Loucy (cell line): ENCODE data around the gene HIGD1C.
A peak's percentile ranks its signal among the peaks of the same experiment; 100 is the strongest.

Experiments
- H2AFZ ChIP-seq: fragments of 200-600 bp; sonication (generic); 2 replicates; pipeline ENCODE4 v1.6.0; 2016; ENCODE audit warnings: antibody characterized with exemption, mild to moderate bottlenecking, low read length, moderate library complexity
- H3F3A ChIP-seq: fragments of 200-600 bp; 2 replicates; pipeline ENCODE4 v1.6.0; 2016; ENCODE audit warnings: antibody characterized with exemption, low read depth, mild to moderate bottlenecking
- H3K27me3 ChIP-seq: fragments of 200-600 bp; sonication (generic); 2 replicates; pipeline ENCODE4 v1.6.1; 2014; ENCODE audit warnings: low read length, mild to moderate bottlenecking; ENCODE audit not compliant: insufficient read depth, poor library complexity, severe bottlenecking
- H3K36me3 ChIP-seq: fragments of 200-600 bp; sonication (generic); 2 replicates; pipeline ENCODE4 v1.6.1; 2016; ENCODE audit warnings: low read length; ENCODE audit not compliant: insufficient read depth
- H3K4me1 ChIP-seq: fragments of 200-600 bp; sonication (generic); 2 replicates; pipeline ENCODE4 v1.5.1; 2014; ENCODE audit warnings: low read length, mild to moderate bottlenecking; ENCODE audit not compliant: insufficient read depth, poor library complexity, severe bottlenecking
- H3K4me2 ChIP-seq: fragments of 200-600 bp; sonication (generic); 2 replicates; pipeline ENCODE4 v1.6.0; 2014; ENCODE audit warnings: antibody characterized with exemption, low read length, low read depth, mild to moderate bottlenecking; ENCODE audit not compliant: poor library complexity, severe bottlenecking
- H3K4me3 ChIP-seq: fragments of 200-600 bp; sonication (generic); 2 replicates; pipeline ENCODE4 v1.5.1; 2014; ENCODE audit warnings: low read length, mild to moderate bottlenecking, mixed read lengths; ENCODE audit not compliant: poor library complexity, severe bottlenecking
- H3K79me2 ChIP-seq: fragments of 200-600 bp; sonication (generic); 2 replicates; pipeline ENCODE4 v1.6.1; 2014; ENCODE audit warnings: low read length; ENCODE audit not compliant: insufficient read depth
- H3K9ac ChIP-seq: fragments of 200-600 bp; sonication (generic); 2 replicates; pipeline ENCODE4 v1.6.0; 2014; ENCODE audit warnings: mild to moderate bottlenecking, low read depth, low read length, moderate library complexity; ENCODE audit not compliant: poor library complexity, severe bottlenecking
- H3K9me2 ChIP-seq: fragments of 200-600 bp; sonication (generic); replicated peaks from 2 replicates; pipeline ENCODE4 v1.6.1; 2016; ENCODE audit warnings: low read depth, low read length, mixed read lengths
- H3K9me3 ChIP-seq: fragments of 200-600 bp; sonication (generic); 2 replicates; pipeline ENCODE4 v1.6.1; 2014; ENCODE audit warnings: mild to moderate bottlenecking, antibody characterized with exemption, low read length, low read depth; ENCODE audit not compliant: insufficient read depth
- H4K20me1 ChIP-seq: fragments of 200-600 bp; sonication (generic); 2 replicates; pipeline ENCODE4 v1.6.0; 2014; ENCODE audit warnings: antibody characterized with exemption, low read length, mild to moderate bottlenecking; ENCODE audit not compliant: insufficient read depth, poor library complexity, severe bottlenecking
- CTCF ChIP-seq: fragments of 200-600 bp; sonication (generic); conservative IDR thresholded peaks from 2 replicates; pipeline ENCODE4 v1.5.1; 2014; ENCODE audit warnings: mild to moderate bottlenecking, antibody characterized with exemption, low read length
- EZH2phosphoT487 ChIP-seq: fragments of 200-600 bp; IDR thresholded peaks from 2 replicates; pipeline ENCODE4 v1.6.1; 2018; ENCODE audit warnings: antibody characterized with exemption, mild to moderate bottlenecking, moderate library complexity, borderline replicate concordance

HIGD1C gene

GRCh38 chr12:50922820-50923219 is 29.5 kb upstream of the HIGD1C start:
- Histone ChIP-seq H2AFZ (peak overlapping the region; percentile 69), H3K4me3 (no peak overlapping the region), H3K4me2 (peak overlapping the region; percentile 98), H4K20me1 (peaks cover 6% of the 10 kb centered on the region), H3K4me1 (peaks cover 40% of the 10 kb centered on the region), H3F3A (no peaks in the 10 kb centered on the region), H3K36me3 (no peaks in the 10 kb centered on the region), H3K9me3 (no peaks in the 10 kb centered on the region; the same call in 1 of the 2 replicates), H3K9ac (peak overlapping the region; percentile 38), H3K79me2 (peaks cover 31% of the 10 kb centered on the region), H3K9me2 (no peaks in the 10 kb centered on the region), H3K27me3 (no peaks in the 10 kb centered on the region)
- TF ChIP-seq CTCF (no peak), EZH2phosphoT487 (no peak)

DNA sequence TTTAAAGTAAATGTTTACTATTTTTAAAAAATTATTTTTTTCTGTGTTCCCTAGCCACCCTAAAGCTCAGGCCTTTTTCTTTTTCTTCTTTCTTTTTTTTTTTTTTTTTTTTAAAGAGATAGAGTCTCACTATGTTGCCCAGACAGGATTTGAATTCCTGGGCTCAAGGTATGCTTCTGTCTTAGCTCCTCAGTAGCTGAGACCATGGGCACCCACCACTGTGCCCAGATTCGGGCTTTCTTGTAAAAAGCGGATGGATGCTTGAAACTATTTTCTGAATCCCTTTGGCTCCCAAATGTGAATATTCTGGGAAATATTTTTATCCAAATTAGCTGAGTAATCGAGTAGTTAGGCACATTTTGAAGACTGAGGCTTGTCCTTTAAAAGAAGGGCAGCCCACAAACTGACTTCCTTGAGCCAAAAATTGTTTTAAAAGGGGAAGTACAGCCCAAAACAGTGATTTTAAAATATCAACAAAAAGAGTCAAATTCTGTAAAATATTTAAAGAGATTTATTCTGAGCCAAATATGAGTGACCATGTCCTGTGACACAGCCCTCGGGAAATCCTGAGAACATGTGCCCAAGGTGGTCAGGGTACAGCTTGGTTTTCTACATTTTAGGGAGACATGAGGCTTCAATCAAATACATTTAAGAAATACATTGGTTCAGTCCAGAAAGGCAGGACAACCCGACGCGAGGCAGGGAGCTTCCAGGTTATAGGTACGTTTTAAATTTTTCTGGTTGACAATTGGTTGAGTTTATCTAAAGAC is 28.8 kb upstream of the HIGD1C start:
- H4K20me1 ChIP-seq = peaks cover 7% of the 10 kb centered on the region
- H3K4me3 ChIP-seq = peak overlapping the region; percentile 92
- H3K9me2 ChIP-seq = no peaks in the 10 kb centered on the region
- peak overlapping the region; percentile 93 for H3K9ac ChIP-seq
- no peaks in the 10 kb centered on the region for H3K27me3 ChIP-seq
- peaks cover 47% of the 10 kb centered on the region for H3K4me1 ChIP-seq
- H3K4me2 ChIP-seq = peak overlapping the region; percentile 98
- H3K79me2 ChIP-seq = peaks cover 38% of the 10 kb centered on the region
- TF ChIP-seq EZH2phosphoT487 (no peak), CTCF (no peak)
- peak overlapping the region; percentile 77; the same call in 1 of the 2 replicates for H2AFZ ChIP-seq
- no peaks in the 10 kb centered on the region; the same call in 1 of the 2 replicates for H3K9me3 ChIP-seq
- H3F3A ChIP-seq = no peaks in the 10 kb centered on the region
- H3K36me3 ChIP-seq = no peaks in the 10 kb centered on the region

GRCh38 chr12:50924131-50924438 is 28.3 kb upstream of the HIGD1C start:
- H2AFZ ChIP-seq = peak overlapping the region; percentile 77
- no peaks in the 10 kb centered on the region for H3K9me3 ChIP-seq
- no peaks in the 10 kb centered on the region for H3K9me2 ChIP-seq
- H3F3A ChIP-seq = no peaks in the 10 kb centered on the region
- H3K4me2 ChIP-seq = peak overlapping the region; percentile 98
- H4K20me1 ChIP-seq = peaks cover 12% of the 10 kb centered on the region
- no peaks in the 10 kb centered on the region for H3K36me3 ChIP-seq
- H3K4me3 ChIP-seq = peak overlapping the region; percentile 92
- peaks cover 44% of the 10 kb centered on the region for H3K79me2 ChIP-seq
- peaks cover 52% of the 10 kb centered on the region for H3K4me1 ChIP-seq
- H3K27me3 ChIP-seq = no peaks in the 10 kb centered on the region
- peak overlapping the region; percentile 93 for H3K9ac ChIP-seq
- TF ChIP-seq CTCF (no peak), EZH2phosphoT487 (no peak)
